HG03439 (cell line): ENCODE data around the gene RANBP3.

Source experiments
- ATAC-seq: cut with Tn5 transposase; IDR thresholded peaks from one replicate; pipeline ENCODE4 v1.9.1; 2021; ENCODE audit warnings: mild to moderate bottlenecking, moderate library complexity; ENCODE audit not compliant: unreplicated experiment

The RANBP3 gene

DNA sequence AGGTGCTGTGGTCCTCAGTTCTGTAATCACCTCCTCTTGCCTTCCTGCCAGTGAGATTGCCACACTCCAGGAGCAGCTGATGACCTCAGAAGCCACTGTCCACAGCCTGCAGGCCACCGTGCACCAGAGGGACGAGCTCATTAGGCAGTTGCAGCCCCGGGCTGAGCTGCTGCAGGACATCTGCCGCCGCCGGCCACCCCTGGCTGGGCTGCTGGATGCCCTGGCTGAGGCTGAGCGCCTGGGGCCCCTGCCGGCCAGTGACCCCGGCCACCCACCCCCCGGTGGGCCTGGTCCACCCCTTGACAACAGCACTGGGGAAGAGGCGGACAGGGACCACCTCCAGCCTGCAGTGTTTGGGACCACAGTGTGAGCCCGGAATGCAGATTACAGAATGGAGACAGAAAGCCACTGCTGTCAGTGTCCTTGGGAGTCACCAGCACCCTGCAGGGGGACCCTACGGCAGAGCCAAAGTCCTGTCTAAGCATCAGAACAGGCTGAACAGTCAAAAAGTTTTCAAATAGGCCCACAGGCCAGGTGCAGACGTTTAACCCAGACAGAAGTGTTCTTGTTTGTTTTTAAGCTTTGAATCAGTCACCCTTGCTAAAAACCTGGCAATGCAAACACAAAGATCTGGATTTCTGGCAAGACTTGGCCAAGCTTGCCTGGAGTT lies 69.0 kb downstream of the RANBP3 start:
- no peak for ATAC-seq

- ATAC-seq: no peak
Observed at GRCh38 chr19:5907241-5907640, 70.7 kb downstream of the RANBP3 start.

DNA sequence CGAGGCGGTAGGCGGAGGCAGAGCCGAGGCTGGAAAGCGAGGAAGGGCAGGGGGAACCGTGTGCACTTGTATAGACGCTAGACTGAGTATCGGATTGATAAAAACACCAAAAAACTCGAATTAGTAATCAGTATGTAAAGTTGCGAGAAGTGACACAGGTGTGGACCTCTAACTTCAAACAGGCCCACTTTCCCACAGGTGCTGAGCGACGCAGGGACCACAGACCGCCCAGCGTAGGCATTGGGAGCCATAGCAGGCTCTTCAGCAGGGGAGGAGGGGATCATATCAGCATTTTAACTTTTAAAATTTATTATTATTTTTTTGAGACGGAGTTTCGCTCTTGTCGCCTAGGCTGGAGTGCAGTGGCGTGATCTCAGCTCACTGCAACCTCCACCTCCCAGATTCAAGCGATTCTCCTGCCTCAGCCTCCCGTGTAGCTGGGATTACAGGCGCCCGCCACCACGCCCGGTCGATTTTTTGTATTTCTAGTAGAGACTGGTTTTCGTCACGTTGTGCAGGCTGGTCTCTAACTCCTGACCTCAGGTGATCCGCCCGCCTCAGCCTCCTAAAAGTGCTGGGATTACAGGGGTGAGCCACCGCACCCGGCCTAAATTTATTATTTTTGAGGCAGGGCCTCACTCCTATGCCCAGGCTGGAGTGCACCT lies 72.7 kb downstream of the RANBP3 start:
- ATAC-seq: no peak

DNA sequence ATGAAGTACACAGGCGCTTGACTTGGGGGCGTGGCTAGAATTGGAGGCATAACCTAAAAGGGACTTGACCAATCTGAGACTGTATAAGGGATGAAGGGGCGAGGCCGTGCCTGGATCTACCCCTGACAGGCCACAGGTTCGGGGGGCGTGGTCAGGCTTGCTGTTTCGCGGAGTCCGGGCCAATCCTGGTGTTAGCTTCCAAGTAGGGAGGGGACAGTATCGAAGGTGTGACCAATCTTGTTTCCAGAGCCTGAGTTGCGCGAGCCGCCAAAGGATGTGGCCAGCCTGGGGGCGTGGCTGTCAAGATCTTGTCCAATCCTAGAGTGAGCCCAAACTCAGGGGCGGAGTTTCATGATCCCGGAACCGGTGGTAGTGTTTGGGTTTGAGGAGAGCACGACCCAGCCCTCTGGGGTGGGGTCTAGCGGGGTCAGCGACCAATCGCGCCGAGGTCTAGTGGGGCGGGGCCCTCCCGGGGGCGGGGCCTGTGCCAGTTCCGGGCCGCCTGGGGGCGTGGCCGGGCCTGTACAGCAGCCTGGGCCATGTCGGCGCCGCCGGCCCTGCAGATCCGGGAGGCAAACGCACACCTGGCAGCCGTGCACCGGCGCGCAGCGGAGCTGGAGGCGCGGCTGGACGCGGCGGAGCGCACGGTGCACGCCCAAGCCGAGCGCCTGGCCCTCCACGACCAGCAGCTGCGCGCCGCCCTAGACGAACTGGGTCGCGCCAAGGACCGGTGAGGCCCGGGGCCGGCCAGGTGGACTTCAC lies 73.4 kb downstream of the RANBP3 start, which contains the start of gene VMAC:
TSS of gene VMAC (plus strand) at position 521 of the 762 bp plus-strand sequence. CDS start at position 540, 19 bp downstream.
- peak; percentile 78 for ATAC-seq

GRCh38 chr19:5903624-5904351 lies 74.2 kb downstream of the RANBP3 start, which contains the start of gene NDUFA11:
Gene NDUFA11 (minus strand): TSS chr19:5903790. CDS start chr19:5903708, 82 bp downstream.
- ATAC-seq: peak; percentile 41

GRCh38 chr19:5903056-5903623 lies 74.8 kb downstream of the RANBP3 start:
- ATAC-seq: no peak

- ATAC-seq: no peak
Observed at GRCh38 chr19:5900976-5901375, 77.0 kb downstream of the RANBP3 start.

- no peak for ATAC-seq
Observed at GRCh38 chr19:5899728-5900526, 78.0 kb downstream of the RANBP3 start.

GRCh38 chr19:5897189-5897969 lies 80.6 kb downstream of the RANBP3 start:
- no peak for ATAC-seq

- no peak for ATAC-seq
Observed at GRCh38 chr19:5896365-5897076, 81.4 kb downstream of the RANBP3 start.

GRCh38 chr19:5895890-5896289 lies 82.0 kb downstream of the RANBP3 start:
- ATAC-seq: no peak

DNA sequence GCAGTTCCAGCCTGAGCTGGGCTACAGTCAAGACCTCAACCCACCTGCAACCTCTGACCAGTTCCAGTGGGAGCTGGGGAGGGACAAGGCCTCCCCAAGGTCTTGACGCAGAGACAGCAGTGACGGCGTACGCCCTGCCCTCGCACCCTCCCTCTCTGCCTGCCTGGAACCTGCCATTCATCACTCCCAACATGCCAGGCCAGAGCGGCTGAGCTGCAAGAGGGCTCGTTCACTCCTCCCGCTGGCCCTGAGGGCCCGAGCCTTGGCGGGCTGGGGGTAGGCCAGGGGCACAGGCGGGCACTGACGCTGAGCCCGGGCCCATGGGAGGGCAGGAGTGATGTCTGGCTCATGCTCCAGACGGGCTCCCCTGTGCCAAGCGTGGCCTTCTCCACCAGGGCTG lies 82.5 kb downstream of the RANBP3 start:
- ATAC-seq: no peak

GRCh38 chr19:5894704-5895349 lies 83.1 kb downstream of the RANBP3 start:
- no peak for ATAC-seq

DNA sequence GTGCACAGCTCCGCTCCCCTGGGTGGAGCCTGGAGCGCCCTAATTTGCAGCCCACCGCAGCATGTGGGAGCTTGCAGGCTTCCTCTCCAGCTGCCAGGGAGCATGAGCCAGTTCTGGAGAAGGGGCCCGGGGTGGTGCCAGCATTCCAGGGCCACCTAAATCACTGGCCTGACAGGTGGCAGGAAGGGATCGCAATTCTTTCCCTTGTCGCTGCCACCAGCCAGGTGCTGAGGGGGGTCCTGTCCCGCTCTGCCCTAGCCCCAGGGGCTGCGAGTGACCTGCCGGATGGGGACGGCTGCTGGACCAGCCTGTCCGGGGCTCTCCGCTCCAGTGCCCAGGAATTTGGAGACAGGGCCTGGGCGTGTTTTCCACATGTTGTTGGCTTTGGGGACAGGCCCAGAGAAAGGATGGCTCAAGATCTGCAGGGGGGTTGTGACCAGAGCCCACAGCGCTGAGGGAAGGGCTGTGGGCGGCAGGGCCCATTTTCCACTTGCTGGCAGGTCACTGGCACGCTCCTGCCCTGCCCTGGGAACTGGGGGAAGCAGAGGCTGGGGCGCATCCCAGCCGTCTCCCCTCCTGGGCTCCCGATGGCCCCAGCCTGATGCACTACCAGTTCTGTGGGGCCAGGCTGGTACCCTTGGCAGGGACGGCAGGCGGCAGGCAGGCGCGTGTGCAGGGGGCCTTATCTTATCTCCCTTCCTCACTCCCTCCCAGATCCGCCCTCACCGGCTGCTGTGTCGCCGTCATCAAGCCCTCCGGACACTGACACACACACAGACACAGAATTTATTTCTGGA lies 83.8 kb downstream of the RANBP3 start:
- no peak for ATAC-seq

- ATAC-seq: no peak
Observed at GRCh38 chr19:5893296-5893903, 84.5 kb downstream of the RANBP3 start.

DNA sequence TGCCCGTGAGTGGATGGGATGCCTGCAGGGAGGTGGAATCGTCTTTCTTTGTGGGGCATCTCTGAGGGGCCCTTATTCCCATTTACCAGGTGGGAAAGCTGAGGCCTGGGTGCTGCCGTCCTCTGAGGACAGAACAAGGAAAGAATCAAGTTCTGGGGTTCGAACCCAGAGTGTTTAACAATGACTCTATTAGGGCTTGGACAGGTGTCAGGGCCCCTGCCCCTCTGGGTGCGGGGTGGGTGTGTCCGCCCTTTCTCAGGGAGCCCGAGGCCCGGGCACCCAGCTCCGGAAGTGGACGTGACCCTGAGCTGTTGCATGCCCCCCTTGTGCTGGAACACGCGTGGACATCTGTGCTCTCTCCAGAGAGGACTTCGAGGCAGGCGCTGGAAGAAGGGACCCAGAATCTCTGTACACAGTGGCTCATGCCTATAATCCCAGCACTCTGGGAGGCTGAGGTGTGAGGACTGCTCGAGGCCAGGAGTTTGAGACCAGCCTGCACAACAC lies 85.1 kb downstream of the RANBP3 start:
- no peak for ATAC-seq
